Gastrocnemius medialis (tissue), 4 donors: ENCODE measurements around the gene GABRB1. TPM values are rescaled to one million over a fixed set of nuclear protein-coding genes. Genes with fewer than 3 reads are reported as not detected.

Source experiments
- ATAC-seq, 2 donors: fragments of 150-250 bp; one replicate each; pipeline ENCODE4 v1.9.1; 2016
- DNase-seq, 2 donors: peaks; one replicate each; pipeline ENCODE4 v3.0.0-alpha.2; 2019
- H3K27ac ChIP-seq, 4 donors: fragments of 200-600 bp; sonication (generic); 1 replicate in 1 of 4; 2 replicates in 3 of 4; pipeline ENCODE4 v1.5.1; 2016 to 2018; ENCODE audit warnings: mild to moderate bottlenecking in 2 of 4, moderate library complexity in 1 of 4
- H3K27me3 ChIP-seq, 3 donors: fragments of 200-600 bp; sonication (generic) in 2 of 3; 1 replicate in 1 of 3; 2 replicates in 2 of 3; pipeline versions ENCODE4 v1.5.1 to v1.6.0; 2016 to 2019; ENCODE audit warnings: mild to moderate bottlenecking in 1 of 3, moderate library complexity in 1 of 3
- H3K36me3 ChIP-seq, 2 donors: fragments of 200-600 bp; sonication (generic) in 1 of 2; one replicate each; pipeline ENCODE4 v1.5.1; 2017 to 2018
- H3K4me1 ChIP-seq, 2 donors: fragments of 200-600 bp; sonication (generic) in 1 of 2; one replicate each; pipeline ENCODE4 v1.5.1; 2016 to 2017; ENCODE audit warnings: mild to moderate bottlenecking in 2 of 2
- H3K4me3 ChIP-seq, 4 donors: fragments of 200-600 bp; sonication (generic) in 3 of 4; 1 replicate in 1 of 4; 2 replicates in 3 of 4; pipeline ENCODE4 v1.5.1; 2016 to 2019; ENCODE audit warnings: mild to moderate bottlenecking in 2 of 4
- H3K9me3 ChIP-seq, 3 donors: fragments of 200-600 bp; sonication (generic) in 2 of 3; 1 replicate in 1 of 3; 2 replicates in 2 of 3; pipeline ENCODE4 v1.5.1; 2016 to 2019
- POLR2A ChIP-seq, 2 donors: fragments of 450-650 bp; IDR thresholded peaks; one replicate each; pipeline ENCODE4 v1.6.1; 2017; ENCODE audit warnings: antibody characterized with exemption in 2 of 2, mild to moderate bottlenecking in 2 of 2, moderate library complexity in 2 of 2
- in situ Hi-C, 4 donors: fragments of 200-750 bp; cut with MboI; loops; one replicate each; pipeline versions ENCODE4 v1.15.0 to v1.8.0; 2017; ENCODE audit warnings: low sequenced_read_pairs in 4 of 4
- intact Hi-C: fragments of 100-400 bp; cut with DNase I; formaldehyde crosslinking; loops from one replicate; pipeline ENCODE4 v1.15.1; 2023; ENCODE audit warnings: low total_unique reads
- total RNA-seq, 4 donors: library from RNA; depleted of rRNA; stranded (reverse); fragments of >200 nt; gene quantifications; one replicate each; pipeline versions ENCODE4 v1.1.0 to v1.2.3, GENCODE V29; 2016
- TF ChIP-seq, protein P1 (sequence below), 5 experiments: fragments of 450-650 bp in 3 of 5; fragments of 200-600 bp in 2 of 5; sonication (generic) in 2 of 5; IDR thresholded peaks in 4 of 5; conservative IDR thresholded peaks in 1 of 5; 1 replicate in 4 of 5; 2 replicates in 1 of 5; pipeline ENCODE4 v1.5.1; 2016 to 2019; ENCODE audit warnings: antibody characterized with exemption in 5 of 5, mild to moderate bottlenecking in 3 of 5, moderate library complexity in 3 of 5

The GABRB1 gene
- total RNA-seq, 4 donors from 2014 or later: not detected

GRCh38 chr4:47359891-47360290 lies 328.5 kb downstream of the GABRB1 start:
- H3K36me3 ChIP-seq: no peaks in the 10 kb centered on the region
- intact Hi-C loops (no loop called here), in situ Hi-C loops (no loop called here)
- no peaks in the 10 kb centered on the region for H3K4me1 ChIP-seq
- DNase-seq (no peak), ATAC-seq (no peak)
- no peaks in the 10 kb centered on the region for H3K9me3 ChIP-seq
- no peak overlapping the region for H3K4me3 ChIP-seq
- H3K27ac ChIP-seq: no peak overlapping the region
- no peaks in the 10 kb centered on the region for H3K27me3 ChIP-seq
- TF ChIP-seq POLR2A (IDR thresholded peaks at IDR 0.05): no peak
- TF ChIP-seq, protein P1, sequence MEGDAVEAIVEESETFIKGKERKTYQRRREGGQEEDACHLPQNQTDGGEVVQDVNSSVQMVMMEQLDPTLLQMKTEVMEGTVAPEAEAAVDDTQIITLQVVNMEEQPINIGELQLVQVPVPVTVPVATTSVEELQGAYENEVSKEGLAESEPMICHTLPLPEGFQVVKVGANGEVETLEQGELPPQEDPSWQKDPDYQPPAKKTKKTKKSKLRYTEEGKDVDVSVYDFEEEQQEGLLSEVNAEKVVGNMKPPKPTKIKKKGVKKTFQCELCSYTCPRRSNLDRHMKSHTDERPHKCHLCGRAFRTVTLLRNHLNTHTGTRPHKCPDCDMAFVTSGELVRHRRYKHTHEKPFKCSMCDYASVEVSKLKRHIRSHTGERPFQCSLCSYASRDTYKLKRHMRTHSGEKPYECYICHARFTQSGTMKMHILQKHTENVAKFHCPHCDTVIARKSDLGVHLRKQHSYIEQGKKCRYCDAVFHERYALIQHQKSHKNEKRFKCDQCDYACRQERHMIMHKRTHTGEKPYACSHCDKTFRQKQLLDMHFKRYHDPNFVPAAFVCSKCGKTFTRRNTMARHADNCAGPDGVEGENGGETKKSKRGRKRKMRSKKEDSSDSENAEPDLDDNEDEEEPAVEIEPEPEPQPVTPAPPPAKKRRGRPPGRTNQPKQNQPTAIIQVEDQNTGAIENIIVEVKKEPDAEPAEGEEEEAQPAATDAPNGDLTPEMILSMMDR (IDR thresholded peaks at IDR 0.05 in 4 of 5, conservative IDR thresholded peaks at IDR 0.05 in 1 of 5): no peak

DNA sequence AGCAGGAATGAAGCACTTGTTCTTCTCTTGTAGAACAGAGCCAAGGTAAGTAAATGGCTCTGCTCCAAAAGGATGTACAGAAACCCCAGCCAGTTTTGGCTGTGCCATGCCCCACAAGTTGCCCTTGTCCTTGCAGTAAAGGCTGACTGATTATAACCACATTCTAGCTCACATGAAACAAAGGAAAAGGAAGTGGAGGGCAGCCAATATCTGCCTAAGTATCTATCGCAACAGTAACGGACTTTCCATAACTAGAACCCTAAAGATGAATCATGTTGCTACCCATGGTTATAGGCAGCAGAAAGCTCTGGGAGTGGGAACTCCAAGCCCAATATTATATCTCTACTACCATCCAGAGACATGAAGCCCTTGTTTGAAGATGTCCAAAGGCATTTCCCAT lies 336.4 kb downstream of the GABRB1 start:
- in situ Hi-C loops: no loop called here
- Histone ChIP-seq H3K27me3 (no peaks in the 10 kb centered on the region), H3K36me3 (no peaks in the 10 kb centered on the region), H3K4me1 (no peaks in the 10 kb centered on the region), H3K4me3 (no peak overlapping the region), H3K9me3 (no peaks in the 10 kb centered on the region), H3K27ac (no peak overlapping the region)
- ATAC-seq (no peak), DNase-seq (no peak)
- intact Hi-C loops: no loop called here
- TF ChIP-seq, protein P1 (IDR thresholded peaks at IDR 0.05 in 4 of 5, conservative IDR thresholded peaks at IDR 0.05 in 1 of 5): no peak
- no peak for TF ChIP-seq POLR2A (IDR thresholded peaks at IDR 0.05)

GRCh38 chr4:47368211-47368610 lies 336.8 kb downstream of the GABRB1 start:
- no peak overlapping the region for H3K27ac ChIP-seq
- no peak overlapping the region for H3K4me3 ChIP-seq
- intact Hi-C loops: no loop called here
- ATAC-seq (no peak), DNase-seq (no peak)
- TF ChIP-seq, protein P1 (IDR thresholded peaks at IDR 0.05 in 4 of 5, conservative IDR thresholded peaks at IDR 0.05 in 1 of 5): no peak
- TF ChIP-seq POLR2A (IDR thresholded peaks at IDR 0.05): no peak
- H3K9me3 ChIP-seq: no peaks in the 10 kb centered on the region
- no peaks in the 10 kb centered on the region for H3K36me3 ChIP-seq
- H3K27me3 ChIP-seq: no peaks in the 10 kb centered on the region
- in situ Hi-C loops: no loop called here
- H3K4me1 ChIP-seq: no peaks in the 10 kb centered on the region

- H3K9me3 ChIP-seq: no peaks in the 10 kb centered on the region
- no peak for TF ChIP-seq POLR2A (IDR thresholded peaks at IDR 0.05)
- TF ChIP-seq, protein P1 (IDR thresholded peaks at IDR 0.05 in 4 of 5, conservative IDR thresholded peaks at IDR 0.05 in 1 of 5): no peak
- DNase-seq (no peak), ATAC-seq (no peak)
- no peak overlapping the region for H3K27ac ChIP-seq
- no peaks in the 10 kb centered on the region for H3K36me3 ChIP-seq
- in situ Hi-C loops: no loop called here
- intact Hi-C loops: no loop called here
- H3K4me1 ChIP-seq: no peaks in the 10 kb centered on the region
- H3K27me3 ChIP-seq: no peaks in the 10 kb centered on the region
- H3K4me3 ChIP-seq: no peak overlapping the region
Measured at GRCh38 chr4:47372561-47372960, 341.2 kb downstream of the GABRB1 start.

DNA sequence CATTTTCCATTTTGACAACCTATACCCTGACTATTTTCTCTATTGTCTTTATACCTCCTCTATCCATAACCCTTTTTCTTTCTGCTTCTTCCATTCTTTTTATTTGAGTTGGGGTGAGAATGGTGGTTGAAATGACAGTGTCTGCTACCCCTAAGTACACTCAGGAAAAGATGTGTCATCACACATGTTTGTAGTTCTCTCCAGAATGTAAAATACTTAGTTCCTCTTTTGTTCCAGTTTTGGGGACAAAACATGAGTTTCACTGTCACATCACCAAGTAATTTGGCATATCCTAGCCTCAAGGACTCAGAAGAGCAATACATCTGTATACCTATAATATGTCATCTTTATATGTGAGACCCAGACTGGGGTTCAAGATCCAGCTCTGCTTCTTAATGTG lies 341.8 kb downstream of the GABRB1 start:
- no peak for DNase-seq
- intact Hi-C loops: no loop called here
- no peaks in the 10 kb centered on the region for H3K36me3 ChIP-seq

More for the DNA sequence above, 341.8 kb downstream of the GABRB1 start:
- no peaks in the 10 kb centered on the region for H3K9me3 ChIP-seq
- no peak overlapping the region for H3K27ac ChIP-seq
- TF ChIP-seq POLR2A (IDR thresholded peaks at IDR 0.05): no peak
- TF ChIP-seq, protein P1 (IDR thresholded peaks at IDR 0.05 in 4 of 5, conservative IDR thresholded peaks at IDR 0.05 in 1 of 5): no peak
- H3K4me1 ChIP-seq: no peaks in the 10 kb centered on the region
- ATAC-seq: no peak
- in situ Hi-C loops: no loop called here
- H3K4me3 ChIP-seq: no peak overlapping the region
- H3K27me3 ChIP-seq: no peaks in the 10 kb centered on the region
